ENCODE data around the gene SCAMP5. TPM values are rescaled to one million over a fixed set of nuclear protein-coding genes. Genes with fewer than 3 reads are reported as not detected.
A peak's percentile ranks its signal among the peaks of the same experiment; 100 is the strongest.

Gene SCAMP5
- total and polyA plus RNA-seq, 2 of the 13 experiments (the other 11 are each of a cell fraction or from before 2014, with no cell fraction given) = 34.3 to 49.0 TPM

DNA sequence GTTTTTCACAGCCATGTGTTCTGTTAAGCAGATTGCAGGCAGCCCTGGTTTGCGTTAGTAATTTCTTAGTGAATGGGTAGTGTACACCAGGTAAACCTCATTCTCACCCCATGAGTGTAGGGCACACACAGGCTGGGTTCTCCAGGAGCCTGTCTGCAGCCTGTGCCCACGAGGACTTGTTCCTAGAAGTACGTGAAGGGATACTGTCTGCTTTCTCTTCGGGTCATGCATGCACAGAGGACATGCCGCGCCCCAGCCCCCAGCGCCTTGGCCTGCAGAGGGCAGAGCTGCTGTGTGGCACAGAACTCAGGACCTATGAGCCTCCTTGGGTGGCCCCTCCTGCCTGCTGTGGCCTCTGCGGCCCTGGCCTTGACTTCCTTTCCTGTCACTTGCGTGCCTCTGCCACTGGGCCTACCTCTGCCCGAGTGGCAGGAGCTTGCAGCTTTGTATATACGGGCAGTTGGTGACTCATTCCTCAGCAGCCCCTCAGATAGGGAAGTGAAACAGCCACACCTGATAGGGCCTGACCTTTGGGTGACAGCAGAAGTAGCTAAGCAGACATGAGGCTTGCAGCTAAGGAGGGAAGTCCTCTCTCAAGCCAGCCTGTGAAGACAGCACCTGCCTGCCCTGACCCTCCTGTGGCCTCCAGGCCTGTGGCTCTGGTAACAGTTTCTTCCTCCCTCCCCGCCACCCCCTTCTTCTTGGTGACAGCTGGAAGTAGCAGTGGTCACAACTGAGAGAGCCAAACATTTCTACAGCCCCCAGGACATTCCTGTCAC is 47.6 kb downstream of the SCAMP5 start (continued):
- TF ChIP-seq, protein P1, sequence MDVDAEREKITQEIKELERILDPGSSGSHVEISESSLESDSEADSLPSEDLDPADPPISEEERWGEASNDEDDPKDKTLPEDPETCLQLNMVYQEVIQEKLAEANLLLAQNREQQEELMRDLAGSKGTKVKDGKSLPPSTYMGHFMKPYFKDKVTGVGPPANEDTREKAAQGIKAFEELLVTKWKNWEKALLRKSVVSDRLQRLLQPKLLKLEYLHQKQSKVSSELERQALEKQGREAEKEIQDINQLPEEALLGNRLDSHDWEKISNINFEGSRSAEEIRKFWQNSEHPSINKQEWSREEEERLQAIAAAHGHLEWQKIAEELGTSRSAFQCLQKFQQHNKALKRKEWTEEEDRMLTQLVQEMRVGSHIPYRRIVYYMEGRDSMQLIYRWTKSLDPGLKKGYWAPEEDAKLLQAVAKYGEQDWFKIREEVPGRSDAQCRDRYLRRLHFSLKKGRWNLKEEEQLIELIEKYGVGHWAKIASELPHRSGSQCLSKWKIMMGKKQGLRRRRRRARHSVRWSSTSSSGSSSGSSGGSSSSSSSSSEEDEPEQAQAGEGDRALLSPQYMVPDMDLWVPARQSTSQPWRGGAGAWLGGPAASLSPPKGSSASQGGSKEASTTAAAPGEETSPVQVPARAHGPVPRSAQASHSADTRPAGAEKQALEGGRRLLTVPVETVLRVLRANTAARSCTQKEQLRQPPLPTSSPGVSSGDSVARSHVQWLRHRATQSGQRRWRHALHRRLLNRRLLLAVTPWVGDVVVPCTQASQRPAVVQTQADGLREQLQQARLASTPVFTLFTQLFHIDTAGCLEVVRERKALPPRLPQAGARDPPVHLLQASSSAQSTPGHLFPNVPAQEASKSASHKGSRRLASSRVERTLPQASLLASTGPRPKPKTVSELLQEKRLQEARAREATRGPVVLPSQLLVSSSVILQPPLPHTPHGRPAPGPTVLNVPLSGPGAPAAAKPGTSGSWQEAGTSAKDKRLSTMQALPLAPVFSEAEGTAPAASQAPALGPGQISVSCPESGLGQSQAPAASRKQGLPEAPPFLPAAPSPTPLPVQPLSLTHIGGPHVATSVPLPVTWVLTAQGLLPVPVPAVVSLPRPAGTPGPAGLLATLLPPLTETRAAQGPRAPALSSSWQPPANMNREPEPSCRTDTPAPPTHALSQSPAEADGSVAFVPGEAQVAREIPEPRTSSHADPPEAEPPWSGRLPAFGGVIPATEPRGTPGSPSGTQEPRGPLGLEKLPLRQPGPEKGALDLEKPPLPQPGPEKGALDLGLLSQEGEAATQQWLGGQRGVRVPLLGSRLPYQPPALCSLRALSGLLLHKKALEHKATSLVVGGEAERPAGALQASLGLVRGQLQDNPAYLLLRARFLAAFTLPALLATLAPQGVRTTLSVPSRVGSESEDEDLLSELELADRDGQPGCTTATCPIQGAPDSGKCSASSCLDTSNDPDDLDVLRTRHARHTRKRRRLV (CRISPR knock-in tag; IDR thresholded peaks at IDR 0.05) = no peak
- no peak; the same call in 1 of the 2 replicates for TF ChIP-seq ZNF615 (CRISPR knock-in tag; IDR thresholded peaks at IDR 0.05; ENCODE audit: borderline replicate concordance)
- peak; percentile 61 for TF ChIP-seq ZSCAN25 (CRISPR knock-in tag; IDR thresholded peaks at IDR 0.05)
- no peak for TF ChIP-seq HES4 (CRISPR knock-in tag; IDR thresholded peaks at IDR 0.05; ENCODE audit: borderline replicate concordance)
- TF ChIP-seq, protein P2, sequence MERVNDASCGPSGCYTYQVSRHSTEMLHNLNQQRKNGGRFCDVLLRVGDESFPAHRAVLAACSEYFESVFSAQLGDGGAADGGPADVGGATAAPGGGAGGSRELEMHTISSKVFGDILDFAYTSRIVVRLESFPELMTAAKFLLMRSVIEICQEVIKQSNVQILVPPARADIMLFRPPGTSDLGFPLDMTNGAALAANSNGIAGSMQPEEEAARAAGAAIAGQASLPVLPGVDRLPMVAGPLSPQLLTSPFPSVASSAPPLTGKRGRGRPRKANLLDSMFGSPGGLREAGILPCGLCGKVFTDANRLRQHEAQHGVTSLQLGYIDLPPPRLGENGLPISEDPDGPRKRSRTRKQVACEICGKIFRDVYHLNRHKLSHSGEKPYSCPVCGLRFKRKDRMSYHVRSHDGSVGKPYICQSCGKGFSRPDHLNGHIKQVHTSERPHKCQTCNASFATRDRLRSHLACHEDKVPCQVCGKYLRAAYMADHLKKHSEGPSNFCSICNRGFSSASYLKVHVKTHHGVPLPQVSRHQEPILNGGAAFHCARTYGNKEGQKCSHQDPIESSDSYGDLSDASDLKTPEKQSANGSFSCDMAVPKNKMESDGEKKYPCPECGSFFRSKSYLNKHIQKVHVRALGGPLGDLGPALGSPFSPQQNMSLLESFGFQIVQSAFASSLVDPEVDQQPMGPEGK (CRISPR knock-in tag; IDR thresholded peaks at IDR 0.05) = peak; percentile 91
- no peak for TF ChIP-seq ONECUT2 (CRISPR knock-in tag; IDR thresholded peaks at IDR 0.05)
- TF ChIP-seq ZNF225 (CRISPR knock-in tag; IDR thresholded peaks at IDR 0.05) = no peak
- TF ChIP-seq, protein P3, sequence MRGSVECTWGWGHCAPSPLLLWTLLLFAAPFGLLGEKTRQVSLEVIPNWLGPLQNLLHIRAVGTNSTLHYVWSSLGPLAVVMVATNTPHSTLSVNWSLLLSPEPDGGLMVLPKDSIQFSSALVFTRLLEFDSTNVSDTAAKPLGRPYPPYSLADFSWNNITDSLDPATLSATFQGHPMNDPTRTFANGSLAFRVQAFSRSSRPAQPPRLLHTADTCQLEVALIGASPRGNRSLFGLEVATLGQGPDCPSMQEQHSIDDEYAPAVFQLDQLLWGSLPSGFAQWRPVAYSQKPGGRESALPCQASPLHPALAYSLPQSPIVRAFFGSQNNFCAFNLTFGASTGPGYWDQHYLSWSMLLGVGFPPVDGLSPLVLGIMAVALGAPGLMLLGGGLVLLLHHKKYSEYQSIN (CRISPR knock-in tag; IDR thresholded peaks at IDR 0.05; ENCODE audit: borderline replicate concordance) = no peak
- peak; percentile 98 for TF ChIP-seq GATAD2A (CRISPR knock-in tag; IDR thresholded peaks at IDR 0.05)
- no peak for TF ChIP-seq SYNCRIP (IDR thresholded peaks at IDR 0.05; ENCODE audit: insufficient read depth, low read depth, low read length)
- no peak for TF ChIP-seq SRSF1 (optimal IDR thresholded peaks at IDR 0.05; ENCODE audit: low read depth, low read length)
- peak; percentile 32; the same call in 1 of the 2 replicates for TF ChIP-seq WIZ (CRISPR knock-in tag; IDR thresholded peaks at IDR 0.05)
- TF ChIP-seq ZNF383 (CRISPR knock-in tag; IDR thresholded peaks at IDR 0.05; ENCODE audit: borderline replicate concordance) = no peak
- TF ChIP-seq, protein P4, sequence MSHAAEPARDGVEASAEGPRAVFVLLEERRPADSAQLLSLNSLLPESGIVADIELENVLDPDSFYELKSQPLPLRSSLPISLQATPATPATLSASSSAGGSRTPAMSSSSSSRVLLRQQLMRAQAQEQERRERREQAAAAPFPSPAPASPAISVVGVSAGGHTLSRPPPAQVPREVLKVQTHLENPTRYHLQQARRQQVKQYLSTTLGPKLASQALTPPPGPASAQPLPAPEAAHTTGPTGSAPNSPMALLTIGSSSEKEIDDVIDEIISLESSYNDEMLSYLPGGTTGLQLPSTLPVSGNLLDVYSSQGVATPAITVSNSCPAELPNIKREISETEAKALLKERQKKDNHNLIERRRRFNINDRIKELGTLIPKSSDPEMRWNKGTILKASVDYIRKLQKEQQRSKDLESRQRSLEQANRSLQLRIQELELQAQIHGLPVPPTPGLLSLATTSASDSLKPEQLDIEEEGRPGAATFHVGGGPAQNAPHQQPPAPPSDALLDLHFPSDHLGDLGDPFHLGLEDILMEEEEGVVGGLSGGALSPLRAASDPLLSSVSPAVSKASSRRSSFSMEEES (CRISPR knock-in tag; IDR thresholded peaks at IDR 0.05) = peak; percentile 53; the same call in 1 of the 2 replicates
- no peak for TF ChIP-seq SATB2 (CRISPR knock-in tag; IDR thresholded peaks at IDR 0.05)
- no peak for TF ChIP-seq NFE2 (CRISPR knock-in tag; IDR thresholded peaks at IDR 0.05)
- no peak for TF ChIP-seq ZNF546 (CRISPR knock-in tag; conservative IDR thresholded peaks at IDR 0.05)
- TF ChIP-seq KLF12 (CRISPR knock-in tag; IDR thresholded peaks at IDR 0.05; ENCODE audit: borderline replicate concordance) = no peak
- no peak for TF ChIP-seq KAT7 (CRISPR knock-in tag; IDR thresholded peaks at IDR 0.05; ENCODE audit: borderline replicate concordance)
- peak; percentile 84 for TF ChIP-seq ZFX (CRISPR knock-in tag; IDR thresholded peaks at IDR 0.05; ENCODE audit: low read depth)
- no peak for TF ChIP-seq TOE1 (CRISPR knock-in tag; IDR thresholded peaks at IDR 0.05)

Measured in HepG2 (cell line).